Fibroblast of the conjunctiva (primary cell): ENCODE data around the gene ZDHHC20.

Experiments
- DNase-seq: peaks from one replicate; pipeline ENCODE4 v3.0.0-alpha.2; 2010; ENCODE audit warnings: low read depth

Gene ZDHHC20

DNA sequence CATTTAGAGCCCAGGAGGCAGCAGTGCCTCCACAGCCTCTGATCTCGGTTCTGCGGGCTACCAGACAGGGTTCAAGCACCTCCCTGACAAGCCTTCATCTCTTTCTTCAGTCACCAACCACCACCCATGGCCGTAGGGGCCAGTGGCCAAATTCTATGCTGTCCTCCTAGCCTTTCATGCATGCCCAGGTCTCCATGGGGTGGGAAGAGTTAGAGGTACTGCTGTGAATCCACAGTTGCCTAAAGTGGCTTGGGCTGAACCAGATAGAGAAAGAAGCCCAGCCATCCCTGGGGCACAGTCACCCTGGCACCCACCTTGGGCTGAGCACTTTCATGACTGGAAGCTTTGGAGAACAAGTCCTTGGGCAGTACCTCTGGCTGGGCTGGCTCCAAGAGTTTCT is 97.4 kb downstream of the ZDHHC20 start:
- no peak for DNase-seq

- DNase-seq, result no peak
Measured at GRCh38 chr13:21361123-21361522, 98.0 kb downstream of the ZDHHC20 start.

DNA sequence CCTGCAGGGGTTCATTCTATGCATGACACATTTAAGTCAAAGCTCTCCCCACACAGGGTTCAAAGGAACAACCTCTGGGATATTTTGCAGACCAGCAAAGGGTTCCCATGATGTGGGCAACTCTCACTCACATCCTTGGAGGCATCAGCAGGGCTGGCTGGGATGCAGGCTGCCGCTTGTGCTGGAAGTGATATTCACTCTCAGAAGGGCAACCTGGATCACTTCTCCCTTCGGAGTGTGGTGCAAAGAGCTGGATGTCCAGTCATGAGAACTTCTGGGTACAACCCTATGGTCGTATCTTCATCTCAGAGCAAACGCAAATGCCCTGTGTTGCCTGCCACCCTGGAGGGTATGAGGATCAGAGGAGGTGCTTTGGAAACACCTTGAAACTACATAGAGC is 98.6 kb downstream of the ZDHHC20 start:
- DNase-seq, result no peak

GRCh38 chr13:21359855-21360254 is 99.2 kb downstream of the ZDHHC20 start:
- no peak for DNase-seq

GRCh38 chr13:21355304-21355703 is 103.8 kb downstream of the ZDHHC20 start:
- no peak for DNase-seq

DNA sequence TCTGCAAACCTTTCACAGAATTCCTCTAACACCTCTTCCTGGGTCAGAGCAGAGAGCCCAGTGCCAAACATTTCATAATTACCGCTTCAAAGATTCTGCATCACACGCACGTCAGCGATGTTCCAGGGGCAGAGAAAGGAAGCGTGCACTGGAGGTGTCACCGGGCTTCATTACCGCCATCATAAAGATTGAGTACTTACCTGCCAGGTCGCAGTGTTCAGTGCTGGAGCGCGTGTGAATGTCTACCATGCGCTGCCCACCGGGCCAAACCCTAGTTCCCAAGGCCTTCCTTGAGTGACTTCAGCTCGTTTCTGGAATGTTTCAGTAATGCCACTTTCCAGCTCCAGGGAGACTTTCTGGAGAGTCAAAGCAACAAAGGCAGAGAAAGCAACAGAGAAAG is 104.4 kb downstream of the ZDHHC20 start:
- DNase-seq, result no peak

DNA sequence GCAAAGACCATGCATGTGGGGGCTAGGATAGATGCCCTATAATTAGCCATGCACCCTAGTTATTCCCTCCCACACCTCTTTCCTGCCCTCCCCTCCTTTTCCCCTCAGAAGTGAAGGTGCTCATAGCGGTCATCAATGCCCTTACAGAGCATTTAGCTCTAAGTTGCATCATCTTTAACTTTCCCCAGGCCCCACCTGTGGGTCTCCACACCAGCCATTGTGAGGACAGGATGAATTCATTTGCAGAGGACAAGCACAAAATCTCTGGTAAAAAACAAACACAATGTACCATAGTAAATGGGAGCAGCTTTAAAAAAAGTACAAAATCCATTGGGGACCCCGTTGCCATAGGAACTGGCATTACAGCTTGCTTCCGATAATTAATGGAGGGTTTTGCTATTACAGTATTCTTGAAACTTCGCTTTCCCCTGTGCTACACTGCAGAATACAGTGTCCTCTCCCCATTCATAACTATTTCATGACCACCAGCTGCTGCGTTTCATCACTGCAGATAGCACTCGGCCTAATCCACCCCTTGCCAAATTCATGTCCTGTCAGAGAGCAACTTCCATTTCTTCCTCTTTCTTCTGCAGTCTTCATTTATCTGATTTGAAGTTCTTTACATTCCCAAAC is 110.5 kb downstream of the ZDHHC20 start:
- DNase-seq, result no peak

GRCh38 chr13:21347753-21348318 is 111.3 kb downstream of the ZDHHC20 start:
- no peak for DNase-seq

DNA sequence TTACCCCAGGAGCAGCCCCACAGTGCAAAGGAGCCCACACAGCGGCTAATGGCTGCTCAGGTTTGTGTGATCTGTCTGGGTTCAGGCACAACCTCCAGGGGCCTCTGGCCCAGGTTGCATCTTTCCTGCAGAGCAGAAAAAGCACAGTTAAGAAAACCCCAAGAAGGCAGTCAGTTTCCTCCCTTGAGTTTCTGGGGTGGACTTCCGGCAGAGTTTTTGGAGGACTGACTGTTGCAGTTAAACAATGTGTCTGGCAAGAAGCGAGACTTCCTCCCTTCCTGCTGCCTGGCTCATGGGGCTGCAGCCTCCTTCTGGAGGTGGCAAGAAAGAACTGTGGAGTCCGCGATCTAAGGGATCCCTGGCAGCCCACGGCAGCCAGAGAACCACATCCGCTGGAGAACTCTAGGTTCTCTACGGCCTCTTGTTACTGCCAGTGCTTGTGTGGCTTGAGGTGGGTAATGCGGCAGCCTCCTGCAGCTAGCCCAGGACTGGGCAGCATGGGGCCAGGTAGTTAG is 114.4 kb downstream of the ZDHHC20 start:
- DNase-seq, result no peak

DNA sequence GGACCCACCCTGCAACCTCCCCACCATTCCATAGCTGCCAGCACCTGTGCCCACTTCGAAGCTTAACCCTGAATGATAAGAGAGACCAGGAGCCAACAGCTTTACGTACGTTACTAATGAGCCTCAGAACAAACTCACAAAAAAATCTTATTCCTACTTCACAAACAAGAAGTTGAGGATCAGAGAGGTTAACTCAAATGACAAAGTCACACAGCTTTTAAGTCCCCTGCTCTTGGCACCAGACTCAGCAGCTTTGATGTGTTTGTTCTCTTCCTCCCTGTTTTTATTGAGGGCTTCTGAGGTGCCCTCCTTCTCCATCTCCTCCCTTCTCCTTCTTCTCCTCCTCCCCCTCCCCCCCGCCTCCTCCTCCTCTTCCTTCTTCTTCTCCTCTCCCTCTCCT is 115.4 kb downstream of the ZDHHC20 start:
- no peak for DNase-seq

- DNase-seq, result no peak
Measured at GRCh38 chr13:21342699-21343442, 116.2 kb downstream of the ZDHHC20 start.

GRCh38 chr13:21341637-21342422 is 117.3 kb downstream of the ZDHHC20 start:
- DNase-seq, result no peak

- DNase-seq, result no peak
Measured at GRCh38 chr13:21338639-21339278, 120.3 kb downstream of the ZDHHC20 start.

DNA sequence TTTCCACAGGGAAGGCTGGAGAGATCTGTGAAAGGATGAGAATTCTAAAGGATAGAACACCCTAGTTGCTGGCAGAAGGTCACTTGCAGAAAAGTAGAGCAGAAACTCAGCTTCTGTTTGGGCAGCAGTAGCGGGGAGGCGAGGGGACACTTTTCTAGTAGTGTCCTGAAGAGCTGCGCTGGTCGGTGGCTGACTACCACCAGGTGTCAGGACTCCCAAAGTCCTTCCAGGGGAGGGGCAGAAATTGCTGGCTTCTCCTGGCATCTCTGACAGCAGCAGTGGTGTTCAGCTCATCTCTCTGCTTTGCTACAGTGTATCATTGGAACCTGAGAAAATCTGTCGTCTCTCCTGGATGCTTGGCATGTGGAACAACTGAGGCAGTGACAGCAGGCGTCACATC is 120.9 kb downstream of the ZDHHC20 start:
- no peak for DNase-seq

DNA sequence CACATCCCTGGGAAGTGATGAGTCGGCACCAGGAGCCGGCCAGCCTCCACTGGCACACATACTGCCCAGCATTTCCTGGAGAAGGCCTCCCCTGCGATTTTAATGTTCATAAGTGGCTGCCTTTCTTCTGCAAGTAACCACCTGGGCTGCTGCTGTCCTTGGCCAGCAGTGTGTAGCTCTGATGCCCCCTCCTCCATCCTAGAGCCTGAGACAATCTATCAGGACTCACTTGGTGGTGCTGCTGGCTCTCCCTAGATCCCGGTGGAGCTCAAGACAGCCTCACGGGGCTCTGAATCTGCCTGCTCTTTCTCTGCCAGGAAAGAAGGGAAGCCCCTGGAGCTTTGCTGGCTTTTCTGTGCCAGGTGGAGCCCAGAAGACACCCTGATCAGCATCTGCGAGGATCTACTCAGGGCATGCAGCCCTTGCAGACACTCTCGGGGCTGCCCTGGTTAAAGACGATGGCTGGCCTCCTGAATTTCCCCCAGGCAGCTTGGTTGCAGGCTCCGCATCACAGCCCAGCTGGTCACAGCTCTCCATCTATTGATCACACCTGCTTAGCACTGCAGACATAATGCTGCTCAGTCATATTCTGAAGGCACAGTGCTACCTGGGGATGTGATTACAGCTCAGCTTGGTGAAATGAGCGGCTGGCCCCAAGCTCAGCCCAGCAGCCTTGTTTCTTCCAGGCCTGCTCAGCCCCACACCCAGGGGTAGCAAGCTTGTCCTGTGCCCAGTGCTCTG is 122.3 kb downstream of the ZDHHC20 start:
- DNase-seq, result no peak

DNA sequence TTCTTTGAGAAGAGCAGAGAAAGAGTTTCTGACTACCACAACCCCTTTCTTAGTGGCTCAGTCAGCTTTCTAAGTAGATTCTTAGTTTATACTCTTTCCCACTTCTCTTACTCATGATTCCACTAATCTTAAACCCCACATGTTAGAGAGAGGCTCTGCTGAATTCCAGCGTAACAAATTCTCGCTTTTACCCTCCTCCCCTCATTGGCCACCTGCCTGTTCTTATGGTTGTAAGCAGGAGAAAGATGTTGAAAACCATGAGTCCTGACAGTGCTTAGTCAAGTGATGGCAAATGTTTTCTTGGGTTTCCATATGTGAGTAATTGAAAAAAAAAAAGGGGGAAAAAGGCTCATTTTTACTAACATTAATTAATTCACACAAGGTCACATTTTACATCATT is 125.9 kb downstream of the ZDHHC20 start:
- DNase-seq, result no peak

- DNase-seq, result no peak
Measured at GRCh38 chr13:21330126-21330861, 128.8 kb downstream of the ZDHHC20 start.

DNA sequence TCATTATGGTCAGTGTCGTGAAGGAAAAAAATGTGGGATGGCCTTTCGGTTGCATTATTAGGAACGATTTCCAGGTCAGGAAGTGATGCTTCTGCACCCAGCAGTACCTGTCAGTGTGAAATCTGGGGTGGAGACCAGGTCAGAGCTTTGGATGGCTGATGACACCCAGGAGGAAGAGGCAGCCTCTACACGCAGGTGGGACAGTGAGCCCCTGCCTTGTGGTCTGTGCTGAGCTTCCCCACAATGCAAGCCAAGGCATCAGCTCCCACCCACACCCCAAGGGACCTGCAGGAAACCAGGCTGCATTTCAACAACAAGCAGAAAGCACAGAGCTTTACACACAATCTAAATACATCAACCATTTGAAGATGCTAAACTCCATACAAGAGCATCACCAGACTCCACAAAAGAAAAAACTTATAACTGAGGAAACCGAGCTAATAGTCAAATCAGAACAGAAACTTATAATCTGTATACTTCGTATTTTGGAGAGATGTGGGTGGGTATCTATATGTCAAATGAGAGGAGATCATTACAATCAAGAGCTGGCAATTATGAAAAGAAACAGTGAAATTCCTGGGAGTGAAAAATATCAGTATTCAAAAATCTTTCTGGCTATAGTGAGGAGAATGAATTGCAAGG is 130.1 kb downstream of the ZDHHC20 start:
- DNase-seq, result no peak

DNA sequence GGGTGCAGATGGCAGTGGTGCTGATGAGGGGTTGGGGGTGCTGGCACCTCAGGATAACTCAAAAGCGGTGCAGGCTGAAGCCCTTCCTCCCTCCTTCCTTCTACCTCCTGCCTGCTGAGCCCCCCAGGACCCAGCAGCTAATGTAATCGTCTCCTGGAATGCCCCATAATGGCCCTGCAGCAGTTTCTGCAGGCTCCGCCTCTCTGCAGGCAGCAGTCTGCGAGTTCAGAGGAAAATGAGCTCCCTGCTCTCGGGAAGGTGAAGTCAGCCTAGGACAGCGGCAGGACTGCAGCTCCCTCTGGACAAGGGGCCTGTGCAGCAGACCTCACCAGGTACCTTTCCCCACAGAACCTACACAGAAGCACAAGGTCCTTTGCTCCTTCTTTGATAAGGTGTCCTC is 130.9 kb downstream of the ZDHHC20 start:
- no peak for DNase-seq
